Esophagus (tissue), 2 donors: Measurements from ENCODE around the gene IQGAP1. TPM values are rescaled to one million over a fixed set of nuclear protein-coding genes. Genes with fewer than 3 reads are reported as not detected.
"Not testable (repeated sequence)": the region's sequence is repeated elsewhere in the genome, so short reads cannot be mapped to it uniquely, and the experiment has no call there.

ENCODE experiments used
- H3K27ac ChIP-seq, 2 donors: one replicate each; pipeline ENCODE4 v1.5.1; 2013; ENCODE audit warnings: low read depth in 2 of 2, mild to moderate bottlenecking in 2 of 2, inconsistent platforms in 1 of 2, low read length in 1 of 2, moderate library complexity in 1 of 2
- H3K27me3 ChIP-seq, 2 donors: one replicate each; pipeline ENCODE4 v1.6.1; 2013; ENCODE audit warnings: low read length in 2 of 2, control low read depth in 1 of 2, mild to moderate bottlenecking in 1 of 2; ENCODE audit not compliant: insufficient read depth in 2 of 2, control insufficient read depth in 1 of 2
- H3K36me3 ChIP-seq, 2 donors: one replicate each; pipeline ENCODE4 v1.6.1; 2013; ENCODE audit warnings: low read length in 1 of 2; ENCODE audit not compliant: control insufficient read depth in 2 of 2, insufficient read depth in 2 of 2
- H3K4me1 ChIP-seq, 2 donors: one replicate each; pipeline ENCODE4 v1.6.1; 2013; ENCODE audit warnings: low read length in 1 of 2; ENCODE audit not compliant: control insufficient read depth in 2 of 2, insufficient read depth in 2 of 2
- H3K4me3 ChIP-seq, 2 donors: one replicate each; pipeline ENCODE4 v1.5.1; 2013; ENCODE audit warnings: low read length in 2 of 2, mild to moderate bottlenecking in 2 of 2, low read depth in 1 of 2, moderate library complexity in 1 of 2
- H3K9me3 ChIP-seq, 2 donors: one replicate each; pipeline ENCODE4 v1.6.1; 2013; ENCODE audit warnings: mild to moderate bottlenecking in 2 of 2, low read depth in 1 of 2, low read length in 1 of 2, moderate library complexity in 1 of 2; ENCODE audit not compliant: control insufficient read depth in 2 of 2, insufficient read depth in 1 of 2
- WGBS, 2 donors: extraction: QIAGEN DNeasy Blood & Tissue Kit; methylation state at CpG; one replicate each; pipeline ENCODE4 v1.1.7; 2013; 5-methylcytosine and 5-hydroxymethylcytosine counted together
- polyA plus RNA-seq, 2 donors: library from polyadenylated mRNA; stranded (reverse); fragments of 200-250 nt; gene quantifications; one replicate each; pipeline ENCODE4 v1.2.3, GENCODE V29; 2013
- donor health status: healthy with polysubstance abuse.
- donor health status: Bipolar disorder and iron deficiency.

IQGAP1 gene
- polyA plus RNA-seq, 2 donors = 68.4 to 106 TPM

DNA sequence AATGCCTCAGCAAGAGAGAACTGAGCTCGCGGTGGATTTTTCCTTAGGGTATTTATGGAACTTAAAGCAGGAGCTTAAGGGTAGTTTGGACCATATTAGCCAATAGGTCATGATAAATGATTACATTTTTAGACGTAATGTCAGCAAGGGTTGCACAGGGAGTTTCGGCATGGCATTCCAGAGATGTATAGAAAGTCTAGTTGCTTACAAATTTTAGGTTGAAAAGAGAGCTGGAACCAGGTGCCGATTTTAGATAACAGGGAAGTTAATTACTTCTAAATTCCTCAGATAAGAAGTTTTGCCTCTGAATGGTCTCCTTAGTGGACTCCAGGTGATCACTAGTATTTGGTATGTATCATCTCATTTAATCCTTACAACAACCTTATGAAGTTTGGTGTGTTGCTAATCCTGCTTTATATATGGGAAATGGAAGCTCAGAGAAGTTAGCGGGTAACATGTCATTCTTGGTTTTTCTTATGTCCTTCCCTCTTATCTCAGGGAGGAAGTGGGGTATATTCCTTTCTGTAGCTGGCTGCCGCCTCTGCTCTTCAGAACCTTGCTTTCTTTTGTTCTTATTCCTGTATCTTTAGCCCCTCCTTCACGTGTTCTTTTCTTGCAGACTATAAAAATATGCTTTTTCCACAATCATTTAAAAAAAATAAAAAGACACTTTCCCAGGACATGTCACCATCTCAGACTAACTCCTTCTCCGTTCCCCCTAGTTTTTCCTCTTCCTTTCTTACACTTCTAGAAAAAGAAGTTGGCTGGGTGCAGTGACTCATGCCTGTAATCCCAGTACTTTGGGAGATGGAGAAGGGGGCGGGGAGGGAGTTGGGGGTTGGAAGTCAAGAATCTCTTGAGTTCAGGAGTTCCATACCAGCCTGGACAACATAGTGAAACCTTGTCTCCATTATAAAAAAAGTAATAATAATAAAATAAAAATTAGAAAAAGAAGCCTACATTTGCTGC is 25.7 kb downstream of the IQGAP1 start:
- H3K27me3 ChIP-seq = no peaks in the 10 kb centered on the region
- no peaks in the 10 kb centered on the region for H3K36me3 ChIP-seq
- H3K4me1 ChIP-seq = peaks cover 0 to 5% of the 10 kb centered on the region in 2 donors
- WGBS, 2 donors = 39 to 52% methylated on average over 10 of the region's 10 CpGs
- H3K4me3 ChIP-seq = no peak overlapping the region
- no peaks in the 10 kb centered on the region for H3K9me3 ChIP-seq
- H3K27ac ChIP-seq = peak overlapping the region; percentile 1 to 39

GRCh38 chr15:90414408-90415028 is 26.5 kb downstream of the IQGAP1 start:
- WGBS, 2 donors = 46 to 61% methylated on average over 9 of the region's 9 CpGs
- H3K9me3 ChIP-seq = no peaks in the 10 kb centered on the region
- no peak overlapping the region for H3K4me3 ChIP-seq
- peaks cover 2 to 4% of the 10 kb centered on the region in 2 donors for H3K4me1 ChIP-seq
- peak overlapping the region; percentile 5 to 9 for H3K27ac ChIP-seq
- H3K27me3 ChIP-seq = no peaks in the 10 kb centered on the region
- H3K36me3 ChIP-seq = no peaks in the 10 kb centered on the region

GRCh38 chr15:90416052-90416451 is 28.0 kb downstream of the IQGAP1 start:
- not testable (repeated sequence) for H3K27me3 ChIP-seq, H3K4me1 ChIP-seq, H3K36me3 ChIP-seq, H3K27ac ChIP-seq, H3K9me3 ChIP-seq, H3K4me3 ChIP-seq
- WGBS, 2 donors = 91 to 92% methylated on average over 5 of the region's 5 CpGs

GRCh38 chr15:90418627-90419026 is 30.6 kb downstream of the IQGAP1 start:
- H3K36me3 ChIP-seq = no peaks in the 10 kb centered on the region
- no peaks in the 10 kb centered on the region for H3K27me3 ChIP-seq
- H3K9me3 ChIP-seq = no peaks in the 10 kb centered on the region
- peaks cover 2 to 8% of the 10 kb centered on the region in 2 donors for H3K4me1 ChIP-seq
- peak overlapping the region in 1 of 2 donors; percentile 52 for H3K27ac ChIP-seq
- 66 to 68% methylated on average over 4 of the region's 4 CpGs for WGBS, 2 donors
- H3K4me3 ChIP-seq = no peak overlapping the region

GRCh38 chr15:90419206-90419605 is 31.2 kb downstream of the IQGAP1 start:
- H3K27me3 ChIP-seq = no peaks in the 10 kb centered on the region
- H3K36me3 ChIP-seq = no peaks in the 10 kb centered on the region
- no peaks in the 10 kb centered on the region for H3K9me3 ChIP-seq
- H3K27ac ChIP-seq = no peak overlapping the region
- H3K4me1 ChIP-seq = peaks cover 2 to 8% of the 10 kb centered on the region in 2 donors
- H3K4me3 ChIP-seq = no peak overlapping the region

DNA sequence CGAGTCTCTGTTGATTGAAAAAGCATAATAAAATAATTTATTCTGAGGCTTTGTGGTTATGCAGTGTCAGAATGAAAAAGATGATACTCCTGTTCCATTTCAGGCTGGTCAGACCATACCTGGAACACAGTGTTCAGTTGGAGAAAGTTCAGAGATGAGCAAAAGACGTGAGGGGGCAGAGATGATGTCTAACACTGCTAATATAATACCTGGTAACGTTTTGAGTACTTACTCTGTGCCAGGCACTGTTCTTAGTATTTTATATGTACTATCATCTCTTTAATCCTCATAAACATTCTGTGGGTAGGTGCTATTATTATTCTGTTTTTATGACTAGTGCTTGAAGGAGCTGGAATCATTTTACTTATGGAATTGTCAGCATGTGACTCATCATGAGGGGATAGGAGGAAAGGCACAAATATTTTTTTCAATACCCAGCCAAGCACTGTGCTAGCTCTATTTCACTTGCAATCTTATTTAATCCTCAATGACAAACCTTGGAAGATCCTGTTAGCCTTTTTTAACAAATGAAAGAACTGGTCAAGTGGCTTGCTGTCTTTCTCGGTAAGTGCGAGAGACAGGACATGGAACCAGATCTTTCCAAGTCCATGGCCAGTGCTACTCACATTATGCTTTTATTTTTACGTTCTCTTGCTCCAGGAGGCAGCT is 31.8 kb downstream of the IQGAP1 start:
- H3K4me3 ChIP-seq = no peak overlapping the region
- H3K4me1 ChIP-seq = peaks cover 2 to 4% of the 10 kb centered on the region in 2 donors
- H3K27me3 ChIP-seq = no peaks in the 10 kb centered on the region
- H3K9me3 ChIP-seq = no peaks in the 10 kb centered on the region
- no peaks in the 10 kb centered on the region for H3K36me3 ChIP-seq
- 26 to 41% methylated on average over 6 of the region's 6 CpGs for WGBS, 2 donors
- H3K27ac ChIP-seq = peak overlapping the region; percentile 47 to 81

GRCh38 chr15:90420451-90420850 is 32.4 kb downstream of the IQGAP1 start:
- Histone ChIP-seq H3K9me3 (no peaks in the 10 kb centered on the region), H3K36me3 (no peaks in the 10 kb centered on the region), H3K4me3 (no peak overlapping the region), H3K4me1 (peaks cover 2 to 4% of the 10 kb centered on the region in 2 donors), H3K27ac (peak overlapping the region; percentile 47 to 81), H3K27me3 (no peaks in the 10 kb centered on the region)
- 68 to 80% methylated on average over 1 of the region's 1 CpG for WGBS, 2 donors

- Histone ChIP-seq H3K36me3 (no peaks in the 10 kb centered on the region), H3K9me3 (no peaks in the 10 kb centered on the region), H3K27ac (no peak overlapping the region), H3K27me3 (no peaks in the 10 kb centered on the region), H3K4me1 (peaks cover 2 to 7% of the 10 kb centered on the region in 2 donors), H3K4me3 (no peak overlapping the region)
- WGBS, 2 donors = 77 to 82% methylated on average over 3 of the region's 3 CpGs
Observed at GRCh38 chr15:90421527-90421926, 33.5 kb downstream of the IQGAP1 start.

DNA sequence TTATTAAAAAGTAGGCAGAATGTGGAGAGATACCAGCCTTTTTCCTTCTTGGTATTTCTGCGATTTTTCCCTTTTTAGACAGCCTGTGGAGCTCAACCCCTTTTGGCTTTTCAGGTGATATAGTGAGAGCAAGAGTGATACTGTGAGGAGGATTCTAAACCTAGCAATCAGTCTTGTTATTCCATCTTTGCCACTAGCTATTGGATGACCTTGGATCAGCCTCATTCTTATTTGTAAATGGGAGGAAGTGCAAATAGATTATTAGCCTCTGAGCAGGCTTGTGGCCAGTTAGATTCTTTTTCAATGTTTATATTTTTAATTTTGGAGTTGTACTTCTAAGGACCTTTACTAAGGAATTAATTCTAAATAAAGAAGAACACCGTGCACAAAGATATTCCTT is 34.0 kb downstream of the IQGAP1 start:
- Histone ChIP-seq H3K4me3 (no peak overlapping the region), H3K27me3 (no peaks in the 10 kb centered on the region), H3K4me1 (peaks cover 2 to 7% of the 10 kb centered on the region in 2 donors), H3K36me3 (no peaks in the 10 kb centered on the region), H3K9me3 (no peaks in the 10 kb centered on the region), H3K27ac (no peak overlapping the region)
- 54 to 82% methylated on average over 2 of the region's 2 CpGs for WGBS, 2 donors
